Upper lobe of right lung (tissue), 1 donor: ENCODE results near the gene PRDM16. TPM values are rescaled to one million over a fixed set of nuclear protein-coding genes. Genes with fewer than 3 reads are reported as not detected.

Experiments
- ATAC-seq: fragments of 200-7000 bp; cut with Tn5 transposase; one replicate; pipeline ENCODE4 v1.9.1; 2020; ENCODE audit warnings: mild to moderate bottlenecking, moderate library complexity
- DNase-seq: peaks from one replicate; pipeline ENCODE4 v3.0.0-alpha.2; 2020
- H3K27ac ChIP-seq: fragments of 200-600 bp; one replicate; pipeline ENCODE4 v1.8.0; 2022
- H3K27me3 ChIP-seq: fragments of 200-600 bp; one replicate; pipeline ENCODE4 v1.8.0; 2022; ENCODE audit warnings: mild to moderate bottlenecking
- H3K36me3 ChIP-seq: fragments of 200-600 bp; one replicate; pipeline ENCODE4 v1.8.0; 2022
- H3K4me1 ChIP-seq: fragments of 200-600 bp; one replicate; pipeline ENCODE4 v1.8.0; 2022
- H3K4me3 ChIP-seq: fragments of 200-600 bp; one replicate; pipeline ENCODE4 v1.8.0; 2022; ENCODE audit warnings: mild to moderate bottlenecking
- H3K9me3 ChIP-seq: fragments of 200-600 bp; one replicate; pipeline ENCODE4 v1.8.0; 2022
- CTCF ChIP-seq: fragments of 200-600 bp; IDR thresholded peaks from one replicate; pipeline ENCODE4 v1.8.0; 2022; ENCODE audit warnings: antibody characterized with exemption
- intact Hi-C: fragments of 100-400 bp; cut with DNase I; formaldehyde crosslinking; loops from one replicate; pipeline ENCODE4 v1.11.0; 2022
- total RNA-seq: library from RNA; stranded (reverse); fragmentation: NEBNext Ultra II Directional; extraction: Animal tissue kit (Norgen Biotek cat#: 25700); gene quantifications from one replicate; pipeline ENCODE4 v1.2.1, GENCODE V29; 2021
- donor health status: DM: no; HTN: yes; CAD: no; lungs with severe emphysema.

PRDM16 gene
- total RNA-seq, 1 donor from 2014 or later = 21.0 TPM

- ATAC-seq = no peak
- no peaks in the 10 kb centered on the region for H3K9me3 ChIP-seq
- intact Hi-C loops = no loop called here
- no peaks in the 10 kb centered on the region for H3K36me3 ChIP-seq
- peak; percentile 58 for DNase-seq
- TF ChIP-seq CTCF = no peak
- peaks cover 4% of the 10 kb centered on the region for H3K4me1 ChIP-seq
- H3K27me3 ChIP-seq = no peaks in the 10 kb centered on the region
- H3K27ac ChIP-seq = no peak overlapping the region
- no peak overlapping the region for H3K4me3 ChIP-seq
Observed at GRCh38 chr1:3467096-3468036, 398.4 kb downstream of the PRDM16 start.

- no peak overlapping the region for H3K4me3 ChIP-seq
- no peak for ATAC-seq
- peak; percentile 64 for DNase-seq
Observed at GRCh38 chr1:3468236-3469103, 399.5 kb downstream of the PRDM16 start.

GRCh38 chr1:3469104-3469848 is 400.3 kb downstream of the PRDM16 start:
- intact Hi-C loops = no loop called here
- Histone ChIP-seq H3K36me3 (no peaks in the 10 kb centered on the region), H3K4me3 (no peak overlapping the region), H3K27me3 (no peaks in the 10 kb centered on the region), H3K4me1 (peaks cover 4% of the 10 kb centered on the region), H3K9me3 (no peaks in the 10 kb centered on the region), H3K27ac (no peak overlapping the region)
- no peak for TF ChIP-seq CTCF
- no peak for ATAC-seq
- peak; percentile 62 for DNase-seq

More at GRCh38 chr1:3468236-3469103, 399.5 kb downstream of the PRDM16 start:
- TF ChIP-seq CTCF = no peak
- no peaks in the 10 kb centered on the region for H3K9me3 ChIP-seq
- H3K27ac ChIP-seq = no peak overlapping the region
- H3K36me3 ChIP-seq = no peaks in the 10 kb centered on the region
- intact Hi-C loops = no loop called here
- peaks cover 4% of the 10 kb centered on the region for H3K4me1 ChIP-seq
- no peaks in the 10 kb centered on the region for H3K27me3 ChIP-seq

- no peak for TF ChIP-seq CTCF
- DNase-seq (peak; percentile 50), ATAC-seq (no peak)
- Histone ChIP-seq H3K4me1 (peaks cover 4% of the 10 kb centered on the region), H3K27me3 (no peaks in the 10 kb centered on the region), H3K9me3 (no peaks in the 10 kb centered on the region), H3K36me3 (no peaks in the 10 kb centered on the region), H3K27ac (no peak overlapping the region), H3K4me3 (no peak overlapping the region)
- intact Hi-C loops = no loop called here
Observed at GRCh38 chr1:3469849-3470649, 401.0 kb downstream of the PRDM16 start.
